SU-DHL-6 (cell line): Measurements from ENCODE around the gene GARRE1.
A peak's percentile ranks its signal among the peaks of the same experiment; 100 is the strongest.
"Not testable (repeated sequence)": the region's sequence is repeated elsewhere in the genome, so short reads cannot be mapped to it uniquely, and the experiment has no call there.

Experiments used
- H2AFZ ChIP-seq: fragments of 200-600 bp; sonication (generic); 2 replicates; pipeline ENCODE4 v1.6.1; 2014; ENCODE audit warnings: low read depth, mild to moderate bottlenecking, moderate library complexity, mixed read lengths, antibody characterized with exemption, low read length; ENCODE audit not compliant: severe bottlenecking
- H3F3A ChIP-seq: fragments of 200-600 bp; shearing (Covaris generic); 2 replicates; pipeline ENCODE4 v1.6.0; 2016; ENCODE audit warnings: antibody characterized with exemption, mild to moderate bottlenecking; ENCODE audit not compliant: insufficient read depth
- H3K27ac ChIP-seq: fragments of 200-600 bp; sonication (generic); 2 replicates; pipeline ENCODE4 v1.5.1; 2016; ENCODE audit warnings: low read depth, mild to moderate bottlenecking, low read length, moderate library complexity, mixed read lengths
- H3K27me3 ChIP-seq: fragments of 200-600 bp; sonication (generic), shearing (Covaris generic); 2 replicates; pipeline ENCODE4 v1.6.0; 2014; ENCODE audit warnings: mild to moderate bottlenecking, low read length
- H3K36me3 ChIP-seq: fragments of 200-600 bp; sonication (generic); 2 replicates; pipeline ENCODE4 v1.6.1; 2014; ENCODE audit warnings: mild to moderate bottlenecking, low read length, mixed read lengths
- H3K4me2 ChIP-seq: fragments of 300-600, 200-600 bp; shearing (Covaris generic), sonication (generic); 2 replicates; pipeline ENCODE4 v1.6.0; 2014; ENCODE audit warnings: low read length, low read depth, mild to moderate bottlenecking; ENCODE audit not compliant: poor library complexity, severe bottlenecking
- H3K4me3 ChIP-seq: fragments of 200-600 bp; sonication (generic); 2 replicates; pipeline ENCODE4 v1.5.1; 2014; ENCODE audit warnings: antibody characterized with exemption, low read length, mild to moderate bottlenecking, mixed read lengths; ENCODE audit not compliant: insufficient read depth, poor library complexity, severe bottlenecking
- H3K79me2 ChIP-seq: fragments of 200-600 bp; sonication (generic); 2 replicates; pipeline ENCODE4 v1.6.1; 2014; ENCODE audit warnings: mild to moderate bottlenecking, low read length, moderate library complexity; ENCODE audit not compliant: insufficient read depth
- H3K9ac ChIP-seq: fragments of 200-600 bp; sonication (generic); 2 replicates; pipeline ENCODE4 v1.7.0; 2014; ENCODE audit warnings: mild to moderate bottlenecking, low read length
- H3K9me2 ChIP-seq: fragments of 200-600 bp; sonication (generic); replicated peaks from 2 replicates; pipeline ENCODE4 v1.6.1; 2014; ENCODE audit warnings: low read length; ENCODE audit not compliant: insufficient read depth
- H3K9me3 ChIP-seq: fragments of 200-600 bp; sonication (generic); 2 replicates; pipeline ENCODE4 v1.6.1; 2014; ENCODE audit warnings: low read length, mixed read lengths; ENCODE audit not compliant: insufficient read depth
- H4K20me1 ChIP-seq: fragments of 200-600 bp; sonication (generic); 2 replicates; pipeline ENCODE4 v1.6.1; 2014; ENCODE audit warnings: low read depth, mild to moderate bottlenecking, antibody characterized with exemption, low read length, moderate library complexity, mixed read lengths
- EZH2phosphoT487 ChIP-seq: fragments of 200-600 bp; sonication (generic), shearing (Covaris generic); conservative IDR thresholded peaks from 2 replicates; pipeline ENCODE4 v1.6.1; 2018; ENCODE audit warnings: mild to moderate bottlenecking, antibody characterized with exemption, low read length, moderate library complexity, mixed read lengths
- TF ChIP-seq, protein P1 (sequence below): fragments of 200-600 bp; sonication (generic); IDR thresholded peaks from one replicate; pipeline ENCODE4 v1.5.1; 2017; ENCODE audit warnings: antibody characterized with exemption, mild to moderate bottlenecking, low read length, moderate library complexity; ENCODE audit not compliant: insufficient read depth, poor library complexity, severe bottlenecking

The GARRE1 gene

GRCh38 chr19:34244611-34245299 is 9.6 kb upstream of the GARRE1 start:
- Histone ChIP-seq H3K27ac (no peak overlapping the region), H3K4me3 (no peak overlapping the region), H4K20me1 (no peaks in the 10 kb centered on the region), H3K79me2 (no peaks in the 10 kb centered on the region), H3K36me3 (no peaks in the 10 kb centered on the region), H3K9ac (no peak overlapping the region), H2AFZ (no peak overlapping the region), H3K27me3 (no peaks in the 10 kb centered on the region), H3K4me2 (no peak overlapping the region), H3K9me3 (no peaks in the 10 kb centered on the region), H3F3A (no peaks in the 10 kb centered on the region), H3K9me2 (no peaks in the 10 kb centered on the region)
- TF ChIP-seq, protein P1, sequence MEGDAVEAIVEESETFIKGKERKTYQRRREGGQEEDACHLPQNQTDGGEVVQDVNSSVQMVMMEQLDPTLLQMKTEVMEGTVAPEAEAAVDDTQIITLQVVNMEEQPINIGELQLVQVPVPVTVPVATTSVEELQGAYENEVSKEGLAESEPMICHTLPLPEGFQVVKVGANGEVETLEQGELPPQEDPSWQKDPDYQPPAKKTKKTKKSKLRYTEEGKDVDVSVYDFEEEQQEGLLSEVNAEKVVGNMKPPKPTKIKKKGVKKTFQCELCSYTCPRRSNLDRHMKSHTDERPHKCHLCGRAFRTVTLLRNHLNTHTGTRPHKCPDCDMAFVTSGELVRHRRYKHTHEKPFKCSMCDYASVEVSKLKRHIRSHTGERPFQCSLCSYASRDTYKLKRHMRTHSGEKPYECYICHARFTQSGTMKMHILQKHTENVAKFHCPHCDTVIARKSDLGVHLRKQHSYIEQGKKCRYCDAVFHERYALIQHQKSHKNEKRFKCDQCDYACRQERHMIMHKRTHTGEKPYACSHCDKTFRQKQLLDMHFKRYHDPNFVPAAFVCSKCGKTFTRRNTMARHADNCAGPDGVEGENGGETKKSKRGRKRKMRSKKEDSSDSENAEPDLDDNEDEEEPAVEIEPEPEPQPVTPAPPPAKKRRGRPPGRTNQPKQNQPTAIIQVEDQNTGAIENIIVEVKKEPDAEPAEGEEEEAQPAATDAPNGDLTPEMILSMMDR: no peak
- no peak for TF ChIP-seq EZH2phosphoT487

DNA sequence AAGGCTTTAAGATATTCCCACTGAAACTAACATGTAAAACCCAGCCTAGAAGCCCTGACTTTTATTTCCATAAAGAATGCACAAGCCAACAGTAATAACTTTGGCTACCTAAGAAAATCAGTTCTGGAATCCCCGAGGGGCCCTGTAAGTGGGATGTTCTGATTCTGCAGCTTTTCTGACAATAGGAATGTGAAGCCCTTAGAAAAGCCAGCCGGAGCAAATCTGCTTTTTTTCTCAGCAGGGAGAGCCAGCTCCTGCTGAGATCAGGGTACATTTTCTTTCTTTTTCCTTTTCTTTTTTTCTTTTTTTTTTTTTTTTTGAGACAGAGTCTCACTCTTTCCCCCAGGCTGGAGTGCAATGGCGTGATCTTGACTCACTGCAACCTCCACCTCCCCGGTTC is 8.0 kb upstream of the GARRE1 start:
- H4K20me1 ChIP-seq: no peaks in the 10 kb centered on the region
- no peaks in the 10 kb centered on the region for H3K27me3 ChIP-seq
- H2AFZ ChIP-seq: no peak overlapping the region
- no peak overlapping the region for H3K9ac ChIP-seq
- no peaks in the 10 kb centered on the region for H3K36me3 ChIP-seq
- no peaks in the 10 kb centered on the region for H3K9me2 ChIP-seq
- TF ChIP-seq, protein P1: no peak
- TF ChIP-seq EZH2phosphoT487: no peak
- no peak overlapping the region for H3K27ac ChIP-seq
- no peaks in the 10 kb centered on the region for H3K79me2 ChIP-seq
- no peak overlapping the region for H3K4me3 ChIP-seq
- H3F3A ChIP-seq: no peaks in the 10 kb centered on the region
- H3K9me3 ChIP-seq: no peaks in the 10 kb centered on the region
- no peak overlapping the region for H3K4me2 ChIP-seq

- Histone ChIP-seq H3K4me3 (no peak overlapping the region), H3K36me3 (no peaks in the 10 kb centered on the region), H3K27ac (no peak overlapping the region), H3K9me3 (no peaks in the 10 kb centered on the region), H4K20me1 (no peaks in the 10 kb centered on the region), H3K9ac (no peak overlapping the region), H3F3A (no peaks in the 10 kb centered on the region), H3K27me3 (no peaks in the 10 kb centered on the region), H3K79me2 (no peaks in the 10 kb centered on the region), H3K9me2 (no peaks in the 10 kb centered on the region), H3K4me2 (no peak overlapping the region), H2AFZ (no peak overlapping the region)
- TF ChIP-seq, protein P1: no peak
- no peak for TF ChIP-seq EZH2phosphoT487
Observed at GRCh38 chr19:34248941-34249340, 5.4 kb upstream of the GARRE1 start.

DNA sequence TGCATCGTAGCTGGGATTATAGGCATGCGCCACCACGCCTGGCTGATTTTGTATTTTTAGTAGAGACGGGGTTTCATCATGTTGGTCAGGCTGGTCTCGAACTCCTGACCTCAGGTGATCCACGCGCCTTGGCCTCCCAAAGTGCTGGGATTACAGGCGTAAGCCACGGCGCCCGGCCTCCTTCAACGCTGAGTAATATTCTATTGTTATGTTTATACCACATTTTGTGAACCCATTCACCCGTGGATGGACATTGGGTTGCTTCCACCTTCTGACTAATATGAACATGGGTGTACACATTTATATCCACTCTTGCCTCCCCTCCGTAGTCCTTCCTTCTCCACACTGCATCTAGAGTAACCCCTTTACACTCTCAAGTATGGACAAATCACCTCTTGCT is 1.2 kb upstream of the GARRE1 start:
- H3K4me3 ChIP-seq, H3K27ac ChIP-seq, H4K20me1 ChIP-seq, H2AFZ ChIP-seq, H3K4me2 ChIP-seq, H3K27me3 ChIP-seq, H3K36me3 ChIP-seq, H3K9me2 ChIP-seq, H3K9me3 ChIP-seq, H3K9ac ChIP-seq, H3F3A ChIP-seq: not testable (repeated sequence)
- peaks cover 24% of the 10 kb centered on the region for H3K79me2 ChIP-seq

DNA sequence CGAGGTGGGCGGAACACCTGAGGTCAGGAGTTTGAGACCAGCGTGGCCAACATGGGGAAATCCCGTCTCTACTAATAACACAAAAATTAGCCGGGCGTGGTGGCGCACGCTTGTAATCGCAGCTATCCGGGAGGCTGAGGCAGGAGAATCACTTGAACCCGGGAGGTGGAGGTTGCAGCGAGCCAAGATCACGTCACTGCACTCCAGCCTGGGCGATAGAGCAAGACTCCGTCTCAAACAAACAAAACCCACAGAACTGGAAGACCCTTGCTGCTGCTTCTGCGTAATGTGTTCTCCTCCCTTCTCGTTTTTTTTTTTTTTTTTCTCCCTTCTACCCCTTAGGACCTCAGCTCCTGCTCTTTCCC is 691 bp upstream of the GARRE1 start:
- Histone ChIP-seq H2AFZ (peak overlapping the region; percentile 100), H3K4me2 (peak overlapping the region; percentile 97), H3K4me3 (peak overlapping the region; percentile 90), H3K79me2 (peaks cover 24% of the 10 kb centered on the region), H3K9ac (peak overlapping the region; percentile 93)
- not testable (repeated sequence) for H3K9me2 ChIP-seq, H3F3A ChIP-seq, H4K20me1 ChIP-seq, H3K36me3 ChIP-seq, H3K9me3 ChIP-seq, H3K27me3 ChIP-seq, H3K27ac ChIP-seq
